Effector memory CD8-positive, alpha-beta T cell (primary cell): ENCODE results near the gene KMT2E.

Experiments used
- ATAC-seq: fragments of 150-1000 bp; cut with Tn5 transposase; replicated peaks from 2 replicates; pipeline ENCODE4 v1.10.0; 2021; ENCODE audit warnings: mild to moderate bottlenecking, moderate library complexity
- DNase-seq, 3 experiments: peaks; one replicate each; pipeline ENCODE4 v3.0.0; 2021
- H3K27ac Mint-ChIP-seq, 2 donors: one replicate each; pipeline ENCODE4 v1.8.0; 2022; ENCODE audit warnings: mild to moderate bottlenecking in 2 of 2, mixed read lengths in 2 of 2, moderate library complexity in 2 of 2
- H3K27me3 Mint-ChIP-seq, 2 donors: one replicate each; pipeline ENCODE4 v1.8.0; 2022; ENCODE audit warnings: mixed read lengths in 2 of 2
- H3K36me3 Mint-ChIP-seq: one replicate; pipeline ENCODE4 v1.8.0; 2022; ENCODE audit warnings: mild to moderate bottlenecking, moderate library complexity, mixed read lengths; ENCODE audit not compliant: insufficient read depth
- H3K4me1 Mint-ChIP-seq, 2 donors: one replicate each; pipeline ENCODE4 v1.8.0; 2022; ENCODE audit warnings: low read depth in 2 of 2, mixed read lengths in 2 of 2
- H3K4me3 Mint-ChIP-seq, 2 donors: one replicate each; pipeline ENCODE4 v1.8.0; 2022; ENCODE audit warnings: mild to moderate bottlenecking in 2 of 2, mixed read lengths in 2 of 2, moderate library complexity in 2 of 2
- H3K9me3 Mint-ChIP-seq, 2 donors: one replicate each; pipeline ENCODE4 v1.8.0; 2022; ENCODE audit warnings: mixed read lengths in 2 of 2

The KMT2E gene

DNA sequence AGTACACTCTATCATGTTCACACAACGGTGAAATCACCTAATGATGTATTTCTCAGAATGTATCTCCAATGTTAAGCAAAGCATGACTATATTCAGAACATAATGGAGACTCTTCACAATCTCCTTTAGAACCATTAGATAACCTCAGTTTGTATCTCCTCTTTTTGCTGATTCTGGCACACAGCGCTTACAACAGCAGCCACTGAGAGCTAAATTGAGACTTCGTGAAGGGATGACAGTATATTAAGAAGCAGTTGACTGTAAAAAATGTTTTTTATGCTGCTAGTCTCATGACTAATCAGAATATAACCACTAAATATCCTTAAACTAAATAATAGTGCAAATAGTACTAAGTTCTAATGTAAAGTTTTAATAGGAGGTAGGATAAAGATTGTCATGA is 46.9 kb downstream of the KMT2E start:
- ATAC-seq = no peak
- no peaks in the 10 kb centered on the region for H3K27me3 Mint-ChIP-seq
- DNase-seq = no peak
- H3K27ac Mint-ChIP-seq = peak overlapping the region; percentile 2 to 21
- peaks cover 88% of the 10 kb centered on the region for H3K36me3 Mint-ChIP-seq
- no peaks in the 10 kb centered on the region for H3K9me3 Mint-ChIP-seq
- H3K4me3 Mint-ChIP-seq = peak overlapping the region in 1 of 2 donors; percentile 27
- peaks cover 32 to 68% of the 10 kb centered on the region in 2 donors for H3K4me1 Mint-ChIP-seq

DNA sequence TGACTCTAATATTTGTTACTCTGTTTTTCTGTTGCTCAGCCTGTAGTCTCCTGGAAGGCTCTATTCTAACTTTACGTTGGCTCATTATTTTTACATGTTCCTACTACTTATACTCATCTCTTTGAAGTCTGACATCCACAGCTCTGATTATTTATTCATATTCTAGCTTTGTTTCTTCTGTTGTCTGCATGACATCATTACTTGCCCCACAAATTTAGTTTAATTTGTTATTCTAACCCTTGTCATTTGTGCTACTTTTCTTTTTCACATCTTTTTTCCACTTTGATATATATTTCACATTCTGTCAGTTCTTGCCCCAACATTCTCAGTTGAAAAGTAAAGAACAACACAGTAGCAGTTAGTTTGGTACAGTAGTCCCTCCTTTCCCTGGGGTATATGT is 51.1 kb downstream of the KMT2E start:
- no peak for ATAC-seq
- DNase-seq = no peak
- Mint-ChIP-seq H3K27me3 (no peaks in the 10 kb centered on the region), H3K4me3 (no peak overlapping the region), H3K9me3 (no peaks in the 10 kb centered on the region), H3K36me3 (peaks cover 96% of the 10 kb centered on the region), H3K4me1 (peaks cover 20 to 37% of the 10 kb centered on the region in 2 donors), H3K27ac (peak overlapping the region in 1 of 2 donors; percentile 59)

DNA sequence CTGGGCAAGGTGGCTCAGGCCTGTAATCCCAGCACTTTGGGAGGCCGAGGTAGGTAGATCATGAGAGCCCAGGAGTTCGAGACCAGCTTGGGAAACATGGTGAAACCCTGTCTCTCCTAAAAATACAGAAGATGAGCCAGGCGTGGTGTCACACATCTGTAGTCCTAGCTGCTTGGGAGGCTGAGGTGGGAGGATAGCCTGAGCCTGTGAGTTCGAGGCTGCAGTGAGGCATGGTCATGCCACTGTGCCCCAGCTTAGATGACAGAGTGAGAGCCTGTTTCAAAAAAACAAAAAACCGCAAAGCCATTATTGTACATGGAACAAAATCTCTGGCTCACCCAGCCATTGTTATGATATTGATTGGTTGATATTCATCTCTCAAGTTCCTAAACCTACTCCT is 53.7 kb downstream of the KMT2E start:
- Mint-ChIP-seq H3K27me3 (no peaks in the 10 kb centered on the region), H3K36me3 (peaks cover 99% of the 10 kb centered on the region), H3K4me1 (peaks cover 15 to 37% of the 10 kb centered on the region in 2 donors), H3K4me3 (no peak overlapping the region), H3K27ac (peak overlapping the region in 1 of 2 donors; percentile 94), H3K9me3 (no peaks in the 10 kb centered on the region)
- ATAC-seq = peak; percentile 31
- DNase-seq = no peak

DNA sequence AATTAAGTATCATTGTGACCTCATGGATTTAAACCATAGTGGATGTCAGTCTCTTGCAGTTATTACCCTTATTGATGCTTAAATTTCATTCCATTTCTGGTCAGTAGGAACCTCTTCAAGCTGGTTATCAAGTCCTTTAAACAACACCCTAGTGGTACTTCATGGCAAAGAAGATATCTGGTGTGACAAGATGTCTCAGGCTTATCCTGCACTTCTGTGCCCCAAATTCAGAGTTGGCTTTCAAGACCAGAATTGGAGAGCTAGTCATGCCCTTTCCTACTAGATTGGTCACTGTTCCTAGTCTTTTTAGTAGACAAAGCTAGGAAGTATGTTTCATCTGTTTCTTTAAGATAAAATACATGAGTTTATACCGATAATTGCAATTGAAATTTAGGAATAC is 54.9 kb downstream of the KMT2E start:
- H3K27me3 Mint-ChIP-seq = no peaks in the 10 kb centered on the region
- no peak for ATAC-seq
- H3K4me3 Mint-ChIP-seq = no peak overlapping the region
- peaks cover 99% of the 10 kb centered on the region for H3K36me3 Mint-ChIP-seq
- peaks cover 11 to 27% of the 10 kb centered on the region in 2 donors for H3K4me1 Mint-ChIP-seq
- no peaks in the 10 kb centered on the region for H3K9me3 Mint-ChIP-seq
- H3K27ac Mint-ChIP-seq = peak overlapping the region; percentile 19 to 94
- no peak for DNase-seq

DNA sequence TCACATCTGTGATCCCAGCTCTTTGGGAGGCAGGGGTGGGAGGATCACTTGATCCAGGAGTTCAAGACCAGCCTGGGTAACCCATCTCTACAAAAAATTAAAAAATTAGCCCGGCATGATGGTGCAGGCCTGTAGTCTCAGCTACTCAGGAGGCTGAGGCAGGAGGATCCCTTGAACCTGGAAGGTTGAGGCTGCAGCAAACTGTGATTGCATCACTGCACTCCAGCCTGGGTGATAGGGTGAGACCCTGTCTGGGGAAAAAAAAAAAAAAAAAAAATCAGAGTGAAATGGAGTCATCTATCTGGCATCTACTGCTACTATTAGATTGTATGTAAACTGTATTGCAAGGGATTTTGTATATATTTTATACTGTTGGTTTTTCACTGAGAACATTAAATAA is 59.1 kb downstream of the KMT2E start:
- H3K27ac Mint-ChIP-seq = no peak overlapping the region
- H3K27me3 Mint-ChIP-seq = no peaks in the 10 kb centered on the region
- H3K9me3 Mint-ChIP-seq = no peaks in the 10 kb centered on the region
- ATAC-seq = no peak
- DNase-seq = no peak
- peaks cover 5 to 32% of the 10 kb centered on the region in 2 donors for H3K4me1 Mint-ChIP-seq
- H3K4me3 Mint-ChIP-seq = no peak overlapping the region
- H3K36me3 Mint-ChIP-seq = peaks cover 99% of the 10 kb centered on the region

DNA sequence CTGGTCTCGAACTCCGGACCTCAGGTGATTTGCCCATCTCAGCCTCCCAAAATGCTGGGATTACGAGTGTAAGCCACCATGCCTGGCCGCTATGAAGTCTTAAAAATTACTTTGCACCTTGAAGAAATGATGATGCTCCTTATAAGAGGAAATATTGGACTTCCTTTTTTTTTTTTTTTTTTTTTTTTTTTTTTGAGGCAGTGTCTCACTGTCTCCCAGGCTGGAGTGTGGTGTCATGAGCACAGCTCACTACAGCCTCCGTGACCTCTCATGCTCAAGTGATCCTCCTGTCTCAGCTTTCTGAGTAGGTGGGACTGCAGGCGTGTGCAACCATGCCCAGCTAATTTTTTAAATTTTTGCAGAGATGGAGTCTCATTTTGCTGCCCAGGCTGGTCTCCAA is 65.3 kb downstream of the KMT2E start:
- H3K27ac Mint-ChIP-seq = peak overlapping the region in 1 of 2 donors; percentile 67
- H3K4me1 Mint-ChIP-seq = peaks cover 8 to 29% of the 10 kb centered on the region in 2 donors
- H3K4me3 Mint-ChIP-seq = no peak overlapping the region
- no peaks in the 10 kb centered on the region for H3K27me3 Mint-ChIP-seq
- no peak for ATAC-seq
- peaks cover 94% of the 10 kb centered on the region for H3K36me3 Mint-ChIP-seq
- DNase-seq = no peak
- H3K9me3 Mint-ChIP-seq = no peaks in the 10 kb centered on the region

DNA sequence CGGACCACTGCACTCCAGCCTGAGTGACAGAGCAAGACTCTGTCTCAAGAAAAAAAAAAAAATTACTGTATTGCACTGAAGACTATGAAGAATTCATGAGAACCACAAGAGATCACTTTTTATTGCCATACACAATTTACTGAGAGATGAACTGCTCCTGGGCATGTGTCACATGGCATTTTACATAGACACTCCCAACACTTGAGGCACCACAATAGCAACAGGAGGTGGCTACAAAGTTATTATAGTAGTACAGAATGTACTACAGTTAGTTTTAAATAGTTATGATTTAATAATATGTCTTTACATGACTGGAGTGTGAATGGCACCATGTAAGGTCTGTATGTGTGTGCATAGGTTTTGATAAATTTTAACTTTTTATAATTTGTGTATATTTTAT is 70.6 kb downstream of the KMT2E start:
- Mint-ChIP-seq H3K27me3 (no peaks in the 10 kb centered on the region), H3K4me1 (peaks cover 13 to 36% of the 10 kb centered on the region in 2 donors), H3K27ac (peak overlapping the region; percentile 82 to 89), H3K9me3 (no peaks in the 10 kb centered on the region), H3K36me3 (peaks cover 84% of the 10 kb centered on the region), H3K4me3 (no peak overlapping the region)
- peak; percentile 42 for ATAC-seq
- DNase-seq = no peak

DNA sequence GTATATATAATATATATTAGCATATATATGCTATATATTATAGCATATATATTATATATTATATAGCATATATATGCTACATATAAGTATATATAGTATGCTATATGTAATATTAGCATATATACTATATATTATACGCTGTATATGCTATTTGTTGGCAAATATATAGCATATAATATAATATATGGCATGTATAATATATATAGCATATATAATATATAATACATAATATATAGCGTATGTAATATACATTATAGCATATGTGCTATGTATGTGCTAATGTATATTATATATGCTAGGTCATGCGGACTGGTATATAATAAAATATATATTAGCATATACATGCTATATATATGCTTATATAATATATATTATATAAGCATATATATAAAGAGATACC is 72.8 kb downstream of the KMT2E start:
- peak overlapping the region in 1 of 2 donors; percentile 77 for H3K27ac Mint-ChIP-seq
- no peak for ATAC-seq
- DNase-seq = no peak
- no peaks in the 10 kb centered on the region for H3K27me3 Mint-ChIP-seq
- no peaks in the 10 kb centered on the region for H3K9me3 Mint-ChIP-seq
- H3K4me1 Mint-ChIP-seq = peaks cover 9 to 39% of the 10 kb centered on the region in 2 donors
- H3K4me3 Mint-ChIP-seq = no peak overlapping the region
- H3K36me3 Mint-ChIP-seq = peaks cover 85% of the 10 kb centered on the region

DNA sequence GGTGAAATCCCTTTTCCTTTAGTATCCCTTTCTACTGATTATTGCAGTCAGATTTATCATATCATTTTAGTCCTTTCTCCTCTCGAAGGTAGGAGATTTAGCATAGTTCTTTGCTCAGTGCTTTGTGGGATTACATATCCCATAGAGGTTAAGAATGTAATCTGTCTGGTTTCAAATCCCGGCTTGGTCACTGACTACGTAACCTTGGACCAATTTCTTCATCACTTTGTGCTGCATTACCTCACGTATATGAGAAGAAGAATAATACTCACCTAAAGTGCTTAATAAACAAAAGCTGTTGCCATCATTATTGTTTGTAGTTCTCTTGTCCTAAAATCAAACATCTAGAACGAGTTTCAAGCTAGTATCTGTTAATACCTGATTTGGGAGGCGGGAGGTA is 74.0 kb downstream of the KMT2E start:
- no peak overlapping the region for H3K4me3 Mint-ChIP-seq
- DNase-seq = no peak
- no peaks in the 10 kb centered on the region for H3K9me3 Mint-ChIP-seq
- H3K4me1 Mint-ChIP-seq = peaks cover 7 to 30% of the 10 kb centered on the region in 2 donors
- H3K27me3 Mint-ChIP-seq = no peaks in the 10 kb centered on the region
- no peak for ATAC-seq
- H3K27ac Mint-ChIP-seq = peak overlapping the region; percentile 26 to 77
- peaks cover 85% of the 10 kb centered on the region for H3K36me3 Mint-ChIP-seq

DNA sequence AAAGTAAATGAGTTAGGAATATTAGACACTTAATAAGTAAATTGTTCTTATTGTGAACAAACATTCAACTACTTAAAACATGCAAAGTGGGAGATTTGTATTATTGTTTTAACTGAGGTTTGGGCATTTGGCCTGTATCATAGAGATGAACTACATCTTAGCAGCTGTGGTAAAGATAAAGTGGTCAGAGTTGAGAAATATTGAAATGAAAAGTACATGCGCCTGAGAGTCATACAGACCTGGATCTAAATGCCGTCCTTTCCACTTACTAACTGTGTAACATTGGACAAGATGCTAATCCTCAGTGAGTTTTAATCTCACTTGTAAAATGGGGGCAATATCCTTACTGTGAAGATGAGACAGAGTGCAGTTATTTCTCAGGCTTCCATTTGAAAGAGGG is 74.5 kb downstream of the KMT2E start:
- ATAC-seq = no peak
- peak overlapping the region; percentile 26 to 38 for H3K27ac Mint-ChIP-seq
- H3K4me3 Mint-ChIP-seq = no peak overlapping the region
- DNase-seq = no peak
- H3K36me3 Mint-ChIP-seq = peaks cover 85% of the 10 kb centered on the region
- peaks cover 5 to 27% of the 10 kb centered on the region in 2 donors for H3K4me1 Mint-ChIP-seq
- no peaks in the 10 kb centered on the region for H3K27me3 Mint-ChIP-seq
- H3K9me3 Mint-ChIP-seq = no peaks in the 10 kb centered on the region

DNA sequence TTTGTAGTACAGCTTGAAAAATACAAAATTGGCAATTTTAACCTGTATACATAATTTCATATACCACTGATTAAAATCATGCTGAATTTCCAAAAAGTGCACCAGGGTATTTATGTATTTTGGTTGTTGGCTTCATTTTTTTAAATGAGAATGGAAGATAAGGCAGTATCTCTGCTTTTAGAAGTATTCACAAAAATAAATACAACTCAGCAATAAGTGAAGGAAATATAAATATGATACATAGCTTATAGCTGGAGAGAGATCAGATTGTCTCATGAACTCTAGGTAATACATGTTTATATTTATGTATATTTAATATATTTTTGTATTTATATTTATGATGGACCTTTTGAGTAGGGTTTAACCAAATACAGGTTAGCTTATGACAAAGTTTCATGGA is 81.0 kb downstream of the KMT2E start:
- Mint-ChIP-seq H3K36me3 (peaks cover 95% of the 10 kb centered on the region), H3K4me3 (no peak overlapping the region), H3K9me3 (no peaks in the 10 kb centered on the region), H3K27ac (peak overlapping the region in 1 of 2 donors; percentile 73), H3K4me1 (peaks cover 8 to 26% of the 10 kb centered on the region in 2 donors), H3K27me3 (no peaks in the 10 kb centered on the region)
- DNase-seq (no peak), ATAC-seq (no peak)

DNA sequence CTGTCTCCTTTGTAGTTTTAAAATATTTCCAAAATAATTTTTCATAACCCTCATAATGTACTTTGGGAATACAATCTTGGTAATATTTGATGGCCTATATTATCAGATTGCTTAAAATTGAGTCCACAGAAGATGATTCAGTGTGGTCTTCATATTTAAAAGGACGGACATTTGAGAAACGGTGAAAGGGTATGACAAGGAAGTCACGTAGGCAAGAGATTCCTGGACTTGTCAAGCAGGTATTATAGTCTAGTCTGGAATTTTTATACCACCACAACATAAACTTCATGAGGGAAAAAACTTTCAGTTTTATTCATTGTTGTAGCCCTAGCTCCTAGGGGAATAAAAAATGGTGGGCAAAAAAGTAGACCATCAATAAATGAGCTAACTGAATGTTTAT is 82.3 kb downstream of the KMT2E start:
- peaks cover 10 to 33% of the 10 kb centered on the region in 2 donors for H3K4me1 Mint-ChIP-seq
- no peak for DNase-seq
- no peaks in the 10 kb centered on the region for H3K27me3 Mint-ChIP-seq
- peaks cover 94% of the 10 kb centered on the region for H3K36me3 Mint-ChIP-seq
- peak overlapping the region in 1 of 2 donors; percentile 73 for H3K27ac Mint-ChIP-seq
- H3K9me3 Mint-ChIP-seq = no peaks in the 10 kb centered on the region
- H3K4me3 Mint-ChIP-seq = no peak overlapping the region
- no peak for ATAC-seq

DNA sequence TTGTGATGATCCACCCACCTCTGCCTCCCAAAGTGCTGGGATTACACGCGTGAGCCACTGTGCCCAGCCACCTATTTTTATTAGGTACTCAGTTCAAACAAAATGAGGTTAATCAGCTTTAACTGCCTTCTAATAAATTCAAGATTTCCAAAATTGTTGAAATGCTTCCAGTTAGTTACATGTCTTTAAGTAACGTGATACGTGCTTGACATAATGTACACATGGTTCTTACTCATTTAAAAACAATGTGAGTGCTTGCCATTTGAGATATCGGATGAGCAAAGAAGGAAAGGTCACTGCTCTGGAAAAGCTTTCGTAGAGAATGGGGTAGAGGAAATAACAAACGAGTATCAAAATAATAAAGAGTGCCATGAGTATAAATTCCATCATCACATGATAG is 83.6 kb downstream of the KMT2E start:
- no peak for DNase-seq
- Mint-ChIP-seq H3K36me3 (peaks cover 85% of the 10 kb centered on the region), H3K9me3 (no peaks in the 10 kb centered on the region), H3K4me3 (no peak overlapping the region), H3K4me1 (peaks cover 10 to 33% of the 10 kb centered on the region in 2 donors), H3K27me3 (no peaks in the 10 kb centered on the region), H3K27ac (peak overlapping the region; percentile 30 to 62)
- no peak for ATAC-seq

DNA sequence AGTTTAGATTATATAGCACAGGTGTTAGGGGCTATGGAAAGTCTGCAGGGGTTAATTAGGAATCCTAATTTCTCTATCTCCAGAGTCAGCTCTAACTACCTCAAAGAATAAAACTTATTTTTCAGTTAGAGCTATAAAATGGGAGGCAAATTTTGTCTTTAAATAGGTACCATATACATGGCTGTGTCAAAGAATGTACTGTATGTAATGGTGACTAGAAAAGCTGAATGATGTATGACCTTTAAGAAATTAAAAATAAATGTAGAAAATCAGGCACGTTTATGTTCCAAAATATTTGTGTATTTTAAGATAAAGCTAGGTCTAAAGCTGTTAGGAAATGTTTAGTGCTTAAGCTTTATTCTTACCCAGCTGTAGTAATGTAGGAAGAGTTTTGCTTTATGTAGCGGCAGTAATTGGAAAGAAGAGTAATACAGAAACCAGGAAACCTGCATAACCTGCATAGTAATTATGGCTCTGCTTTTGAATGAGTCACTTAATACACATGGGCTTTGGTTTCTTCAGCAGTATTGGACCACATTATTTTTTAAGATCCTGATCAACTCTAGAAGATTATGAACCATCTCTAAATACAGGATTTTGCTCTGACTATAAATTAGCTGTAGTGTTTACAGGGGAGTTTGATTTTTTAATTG is 85.0 kb downstream of the KMT2E start:
- Mint-ChIP-seq H3K36me3 (peaks cover 86% of the 10 kb centered on the region), H3K27me3 (no peaks in the 10 kb centered on the region), H3K4me3 (no peak overlapping the region), H3K9me3 (no peaks in the 10 kb centered on the region), H3K27ac (peak overlapping the region; percentile 83 to 85), H3K4me1 (peaks cover 14 to 41% of the 10 kb centered on the region in 2 donors)
- no peak for ATAC-seq
- no peak for DNase-seq
